HG03378 (cell line): ENCODE data around the gene DOCK6.

Source experiments
- ATAC-seq: cut with Tn5 transposase; IDR thresholded peaks from one replicate; pipeline ENCODE4 v1.9.1; 2021; ENCODE audit warnings: mild to moderate bottlenecking, moderate library complexity; ENCODE audit not compliant: unreplicated experiment

DOCK6 gene

GRCh38 chr19:11225815-11226214 is 36.5 kb downstream of the DOCK6 start:
- no peak for ATAC-seq

- ATAC-seq, result no peak
Observed at GRCh38 chr19:11225172-11225571, 37.2 kb downstream of the DOCK6 start.

GRCh38 chr19:11224429-11224828 is 37.9 kb downstream of the DOCK6 start:
- ATAC-seq, result no peak

- ATAC-seq, result no peak
Observed at GRCh38 chr19:11223200-11223599, 39.1 kb downstream of the DOCK6 start.

GRCh38 chr19:11221082-11221598 is 41.2 kb downstream of the DOCK6 start:
- no peak for ATAC-seq

- no peak for ATAC-seq
Observed at GRCh38 chr19:11214387-11214786, 47.9 kb downstream of the DOCK6 start.

GRCh38 chr19:11210656-11210928 is 51.7 kb downstream of the DOCK6 start:
- no peak for ATAC-seq

GRCh38 chr19:11209839-11210655 is 52.3 kb downstream of the DOCK6 start:
- no peak for ATAC-seq

- no peak for ATAC-seq
Observed at GRCh38 chr19:11208561-11209471, 53.5 kb downstream of the DOCK6 start.

- no peak for ATAC-seq
Observed at GRCh38 chr19:11205939-11206570, 56.3 kb downstream of the DOCK6 start.

GRCh38 chr19:11204943-11205349 is 57.4 kb downstream of the DOCK6 start:
- ATAC-seq, result no peak

GRCh38 chr19:11204076-11204602 is 58.2 kb downstream of the DOCK6 start:
- no peak for ATAC-seq

- ATAC-seq, result no peak
Observed at GRCh38 chr19:11203194-11204075, 58.9 kb downstream of the DOCK6 start.

GRCh38 chr19:11202488-11203193 is 59.7 kb downstream of the DOCK6 start:
- no peak for ATAC-seq

GRCh38 chr19:11201791-11202190 is 60.5 kb downstream of the DOCK6 start:
- ATAC-seq, result no peak

GRCh38 chr19:11200931-11201330 is 61.4 kb downstream of the DOCK6 start:
- no peak for ATAC-seq

- ATAC-seq, result no peak
Observed at GRCh38 chr19:11200015-11200574, 62.2 kb downstream of the DOCK6 start.

GRCh38 chr19:11199517-11199916 is 62.8 kb downstream of the DOCK6 start:
- no peak for ATAC-seq

GRCh38 chr19:11198769-11199424 is 63.4 kb downstream of the DOCK6 start:
- ATAC-seq, result no peak
